ENCODE measurements around the gene TLX1. TPM values are rescaled to one million over a fixed set of nuclear protein-coding genes. Genes with fewer than 3 reads are reported as not detected.

TLX1 gene
- total RNA-seq, 1 donor from 2014 or later, result not detected

DNA sequence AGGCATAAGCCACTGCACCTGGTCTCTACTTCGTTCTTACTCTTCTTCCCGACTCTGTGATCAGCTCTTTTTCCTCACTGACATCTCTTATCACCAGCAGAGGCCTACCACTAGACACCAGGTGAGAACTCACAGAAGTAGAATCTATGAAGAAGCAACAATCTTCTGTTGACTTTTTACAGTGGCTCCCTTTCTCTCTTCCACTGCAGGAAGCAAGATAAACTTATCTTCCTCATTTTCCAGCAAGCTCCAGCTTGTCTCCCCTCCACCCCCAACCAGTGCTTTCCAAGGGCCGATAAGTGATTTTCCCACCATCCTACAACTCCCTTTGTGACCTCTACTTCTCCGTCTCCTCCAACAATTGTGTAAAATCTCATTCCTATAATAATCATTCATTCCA, 45.5 kb downstream of the TLX1 start:
- no peaks in the 10 kb centered on the region for H3K36me3 ChIP-seq (ENCODE audit: control insufficient read depth, insufficient read depth, low read length)
- FAIRE-seq (no peak), DNase-seq (ENCODE audit: low read depth) (no peak)
- H3K27me3 ChIP-seq (ENCODE audit: control insufficient read depth, insufficient read depth, low read length), result no peaks in the 10 kb centered on the region
- TF ChIP-seq, protein P1, sequence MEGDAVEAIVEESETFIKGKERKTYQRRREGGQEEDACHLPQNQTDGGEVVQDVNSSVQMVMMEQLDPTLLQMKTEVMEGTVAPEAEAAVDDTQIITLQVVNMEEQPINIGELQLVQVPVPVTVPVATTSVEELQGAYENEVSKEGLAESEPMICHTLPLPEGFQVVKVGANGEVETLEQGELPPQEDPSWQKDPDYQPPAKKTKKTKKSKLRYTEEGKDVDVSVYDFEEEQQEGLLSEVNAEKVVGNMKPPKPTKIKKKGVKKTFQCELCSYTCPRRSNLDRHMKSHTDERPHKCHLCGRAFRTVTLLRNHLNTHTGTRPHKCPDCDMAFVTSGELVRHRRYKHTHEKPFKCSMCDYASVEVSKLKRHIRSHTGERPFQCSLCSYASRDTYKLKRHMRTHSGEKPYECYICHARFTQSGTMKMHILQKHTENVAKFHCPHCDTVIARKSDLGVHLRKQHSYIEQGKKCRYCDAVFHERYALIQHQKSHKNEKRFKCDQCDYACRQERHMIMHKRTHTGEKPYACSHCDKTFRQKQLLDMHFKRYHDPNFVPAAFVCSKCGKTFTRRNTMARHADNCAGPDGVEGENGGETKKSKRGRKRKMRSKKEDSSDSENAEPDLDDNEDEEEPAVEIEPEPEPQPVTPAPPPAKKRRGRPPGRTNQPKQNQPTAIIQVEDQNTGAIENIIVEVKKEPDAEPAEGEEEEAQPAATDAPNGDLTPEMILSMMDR (IDR thresholded peaks at IDR 0.05; ENCODE audit: insufficient read depth, low read length, severe bottlenecking), result no peak
- no peak overlapping the region for H3K4me3 ChIP-seq (ENCODE audit: low read depth, low read length)

DNA sequence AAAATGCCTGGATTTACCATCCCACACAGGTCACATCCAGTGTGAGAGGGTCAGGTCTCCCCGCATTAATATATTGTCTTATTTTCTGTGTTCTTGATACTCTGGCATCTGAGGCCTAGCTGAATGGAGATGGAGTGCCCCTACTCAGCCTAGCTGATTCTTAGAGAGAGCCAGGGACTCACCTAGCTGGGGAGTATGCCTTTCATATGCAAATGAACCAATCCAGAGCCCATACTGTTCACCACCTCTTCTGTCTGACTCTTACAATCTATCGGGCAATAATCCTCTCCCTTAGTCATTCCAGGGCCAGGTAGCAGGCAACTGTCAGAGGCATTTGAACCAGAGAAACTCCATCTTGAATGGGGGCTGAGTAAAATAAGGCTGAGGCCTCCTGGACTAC, 51.8 kb downstream of the TLX1 start:
- no peaks in the 10 kb centered on the region for H3K36me3 ChIP-seq (ENCODE audit: control insufficient read depth, insufficient read depth, low read length)
- TF ChIP-seq, protein P1 (IDR thresholded peaks at IDR 0.05; ENCODE audit: insufficient read depth, low read length, severe bottlenecking), result no peak
- H3K4me3 ChIP-seq (ENCODE audit: low read depth, low read length), result no peak overlapping the region
- H3K27me3 ChIP-seq (ENCODE audit: control insufficient read depth, insufficient read depth, low read length), result peaks cover under 1% of the 10 kb centered on the region
- DNase-seq (ENCODE audit: low read depth), result no peak
- no peak for FAIRE-seq

DNA sequence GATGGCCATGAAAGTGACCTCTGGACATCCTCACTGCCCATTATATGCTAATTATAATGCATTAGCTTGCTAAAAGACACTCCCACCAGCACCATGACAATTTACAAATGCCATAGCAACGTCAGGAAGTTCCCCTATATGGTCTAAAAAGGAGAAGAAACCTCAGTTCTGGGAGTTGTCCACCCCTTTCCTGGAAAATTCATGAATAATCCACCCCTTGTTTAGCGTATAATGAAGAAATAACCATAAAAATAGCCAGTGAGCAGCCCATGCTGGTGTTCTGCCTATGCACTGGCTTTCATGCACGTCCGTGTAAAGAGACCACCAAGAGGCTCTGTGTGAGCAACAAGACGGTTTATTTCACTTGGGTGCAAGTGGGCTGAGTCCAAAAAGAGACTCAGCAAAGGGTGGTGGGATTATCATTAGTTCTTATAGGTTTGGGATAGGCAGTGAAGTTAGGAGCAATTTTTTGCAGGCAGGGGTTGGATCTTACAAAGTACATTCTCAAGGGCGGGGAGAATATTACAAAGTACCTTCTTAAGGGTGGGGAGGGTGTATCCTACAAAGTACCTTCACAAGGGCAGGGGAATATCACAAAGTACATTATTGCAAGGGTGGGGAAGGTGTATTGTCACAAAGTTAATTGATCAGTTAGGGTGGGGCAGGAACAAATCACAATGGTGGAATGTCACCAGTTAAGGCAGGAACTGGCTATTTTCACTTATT, 52.5 kb downstream of the TLX1 start:
- TF ChIP-seq, protein P1 (IDR thresholded peaks at IDR 0.05; ENCODE audit: insufficient read depth, low read length, severe bottlenecking), result no peak
- FAIRE-seq (no peak), DNase-seq (ENCODE audit: low read depth) (no peak)
- Histone ChIP-seq H3K36me3 (ENCODE audit: control insufficient read depth, insufficient read depth, low read length) (no peaks in the 10 kb centered on the region), H3K27me3 (ENCODE audit: control insufficient read depth, insufficient read depth, low read length) (peaks cover 2% of the 10 kb centered on the region), H3K4me3 (ENCODE audit: low read depth, low read length) (no peak overlapping the region)

Other genes starting within 250 kb of the TLX1 start
- 12.1 and 15.1 TPM in 2 replicates for gene SLF2, start 218.3 kb upstream of the TLX1 start, total RNA-seq
- 0.26 and 0.51 TPM in 2 replicates for gene SEMA4G, start 161.8 kb upstream of the TLX1 start, total RNA-seq
- gene MRPL43, start 143.8 kb upstream of the TLX1 start, total RNA-seq, result 47.7 and 73.5 TPM in 2 replicates
- 7.9 and 14.7 TPM in 2 replicates for gene TWNK, start 143.8 kb upstream of the TLX1 start, total RNA-seq
- gene LZTS2, start 131.5 kb upstream of the TLX1 start, total RNA-seq, result 30.0 and 36.5 TPM in 2 replicates
- 0.13 and 0.26 TPM in 2 replicates for gene PDZD7, start 100.2 kb upstream of the TLX1 start, total RNA-seq
- gene SFXN3, start 100.1 kb upstream of the TLX1 start, total RNA-seq, result 14.0 and 16.1 TPM in 2 replicates
- 1.6 and 4.0 TPM in 2 replicates for gene KAZALD1, start 69.3 kb upstream of the TLX1 start, total RNA-seq
- not detected in 2 replicates for gene LBX1, start 98.2 kb downstream of the TLX1 start, total RNA-seq
- 6.8 and 9.7 TPM in 2 replicates for gene BTRC, start 222.9 kb downstream of the TLX1 start, total RNA-seq